ENCODE measurements around the gene METAP1D.

The METAP1D gene

DNA sequence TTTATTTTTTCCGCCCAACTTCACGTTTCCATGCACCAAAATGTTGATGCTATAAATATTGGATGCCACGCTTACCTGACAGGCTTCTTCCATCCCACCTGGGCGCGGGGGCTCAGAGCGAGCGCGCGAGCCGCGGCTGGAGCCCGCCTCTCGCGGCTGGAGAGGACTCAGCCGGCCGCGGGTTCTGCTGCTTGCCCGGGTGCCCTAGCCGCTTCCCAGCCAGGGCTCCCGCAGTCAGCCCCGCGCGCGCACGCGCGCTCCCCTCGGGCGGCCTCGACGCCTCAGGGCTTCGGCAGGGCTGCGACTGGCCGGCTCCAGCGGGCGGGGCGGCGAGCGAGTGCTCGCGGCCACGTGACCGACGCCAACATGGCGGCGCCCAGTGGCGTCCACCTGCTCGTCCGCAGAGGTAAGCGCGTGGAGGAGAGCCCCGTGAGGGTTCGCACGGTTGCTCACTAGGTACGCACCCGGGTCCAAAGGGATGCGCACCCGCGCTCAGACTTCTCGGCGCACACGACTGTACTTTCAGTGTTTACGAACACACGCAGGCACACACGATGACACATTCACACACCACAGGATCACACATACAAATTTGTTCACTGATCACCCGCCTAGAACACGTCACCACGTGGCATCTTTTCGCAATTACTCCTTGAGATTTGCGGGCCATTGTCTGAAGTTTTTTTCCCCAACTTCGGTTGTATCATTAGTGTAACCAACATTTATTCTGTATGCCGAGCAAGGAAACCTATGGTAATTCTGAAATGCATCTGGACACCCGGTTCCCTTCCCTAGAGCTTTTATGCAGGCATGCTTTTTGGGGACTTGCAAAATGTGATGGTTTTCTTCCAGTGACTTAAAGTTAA, at the start of gene METAP1D:
METAP1D (plus strand) TSS at position 350 of the 866 bp plus-strand sequence; CDS start at position 367, 17 bp downstream.
- H3K36me3 ChIP-seq (ENCODE audit: control insufficient read depth, insufficient read depth, low read length): no peaks in the 10 kb centered on the region
- H3K9ac ChIP-seq (ENCODE audit: low read depth, low read length): peak within 1 kb of the TSS; percentile 87

DNA sequence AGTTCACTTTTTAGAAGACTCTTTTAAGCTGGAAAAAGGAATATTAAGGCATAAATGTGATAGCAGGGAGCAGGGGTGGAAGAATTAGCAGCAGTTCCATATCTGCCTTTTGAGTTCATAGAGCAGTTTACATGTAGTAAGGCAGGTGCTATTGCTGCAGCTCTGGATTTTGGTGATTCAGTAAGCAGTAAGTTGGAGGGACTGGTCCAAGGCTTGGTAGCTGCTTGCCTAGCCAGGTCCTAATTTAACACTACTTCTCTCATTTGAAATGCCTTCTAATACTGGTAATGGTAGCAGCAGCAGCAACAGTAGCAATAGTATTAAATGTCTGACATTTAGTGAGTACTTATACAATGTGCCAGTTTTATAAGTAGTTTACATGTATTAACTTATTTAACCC, 47.5 kb upstream of the METAP1D start:
- Histone ChIP-seq H3K9ac (ENCODE audit: low read depth, low read length) (no peak overlapping the region), H3K4me3 (ENCODE audit: low read depth, low read length) (no peak overlapping the region), H3K27me3 (ENCODE audit: control insufficient read depth, insufficient read depth, low read length) (no peaks in the 10 kb centered on the region), H3K4me1 (ENCODE audit: control insufficient read depth, insufficient read depth, low read length) (no peaks in the 10 kb centered on the region), H3K36me3 (ENCODE audit: control insufficient read depth, insufficient read depth, low read length) (peaks cover 2% of the 10 kb centered on the region), H3K9me3 (ENCODE audit: control insufficient read depth, insufficient read depth, low read length) (no peaks in the 10 kb centered on the region)

More for the DNA sequence above, at the start of gene METAP1D:
- peak within 1 kb of the TSS; percentile 89 for H3K4me3 ChIP-seq (ENCODE audit: low read depth, low read length)
- H3K9me3 ChIP-seq (ENCODE audit: control insufficient read depth, insufficient read depth, low read length): no peaks in the 10 kb centered on the region
- H3K4me1 ChIP-seq (ENCODE audit: control insufficient read depth, insufficient read depth, low read length): no peaks in the 10 kb centered on the region
- H3K27me3 ChIP-seq (ENCODE audit: control insufficient read depth, insufficient read depth, low read length): peaks cover 17% of the 10 kb centered on the region

DNA sequence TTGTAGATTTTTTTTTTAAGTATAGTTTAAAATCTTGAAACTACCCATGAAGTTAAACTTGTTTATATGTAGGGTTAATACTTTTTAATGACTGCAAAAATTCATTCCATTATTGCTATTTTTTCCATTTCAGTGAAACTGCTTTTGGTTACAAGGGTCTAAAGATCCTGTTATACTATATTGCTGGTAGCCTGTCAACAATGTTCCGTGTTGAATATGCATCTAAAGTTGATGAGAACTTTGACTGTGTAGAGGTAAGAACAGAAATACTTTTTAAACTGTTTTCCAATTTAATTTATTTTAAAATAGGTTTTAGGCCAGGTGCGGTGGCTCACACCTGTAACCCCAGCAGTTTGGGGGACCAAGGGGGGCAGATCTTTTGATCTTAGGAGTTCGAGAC, 47.0 kb upstream of the METAP1D start:
- Histone ChIP-seq H3K36me3 (ENCODE audit: control insufficient read depth, insufficient read depth, low read length) (peaks cover 2% of the 10 kb centered on the region), H3K9ac (ENCODE audit: low read depth, low read length) (no peak overlapping the region), H3K4me3 (ENCODE audit: low read depth, low read length) (no peak overlapping the region), H3K4me1 (ENCODE audit: control insufficient read depth, insufficient read depth, low read length) (no peaks in the 10 kb centered on the region), H3K27me3 (ENCODE audit: control insufficient read depth, insufficient read depth, low read length) (no peaks in the 10 kb centered on the region), H3K9me3 (ENCODE audit: control insufficient read depth, insufficient read depth, low read length) (no peaks in the 10 kb centered on the region)

- Histone ChIP-seq H3K27me3 (ENCODE audit: control insufficient read depth, insufficient read depth, low read length) (no peaks in the 10 kb centered on the region), H3K9ac (ENCODE audit: low read depth, low read length) (no peak overlapping the region), H3K4me1 (ENCODE audit: control insufficient read depth, insufficient read depth, low read length) (no peaks in the 10 kb centered on the region), H3K36me3 (ENCODE audit: control insufficient read depth, insufficient read depth, low read length) (no peaks in the 10 kb centered on the region), H3K4me3 (ENCODE audit: low read depth, low read length) (no peak overlapping the region), H3K9me3 (ENCODE audit: control insufficient read depth, insufficient read depth, low read length) (no peaks in the 10 kb centered on the region)
Observed at GRCh38 chr2:171956135-171956825, 43.5 kb upstream of the METAP1D start.

GRCh38 chr2:171957061-171957460, 42.7 kb upstream of the METAP1D start:
- Histone ChIP-seq H3K27me3 (ENCODE audit: control insufficient read depth, insufficient read depth, low read length) (no peaks in the 10 kb centered on the region), H3K9ac (ENCODE audit: low read depth, low read length) (no peak overlapping the region), H3K9me3 (ENCODE audit: control insufficient read depth, insufficient read depth, low read length) (no peaks in the 10 kb centered on the region), H3K36me3 (ENCODE audit: control insufficient read depth, insufficient read depth, low read length) (no peaks in the 10 kb centered on the region), H3K4me3 (ENCODE audit: low read depth, low read length) (no peak overlapping the region), H3K4me1 (ENCODE audit: control insufficient read depth, insufficient read depth, low read length) (no peaks in the 10 kb centered on the region)

- Histone ChIP-seq H3K4me3 (ENCODE audit: low read depth, low read length) (no peak overlapping the region), H3K9ac (ENCODE audit: low read depth, low read length) (no peak overlapping the region), H3K36me3 (ENCODE audit: control insufficient read depth, insufficient read depth, low read length) (no peaks in the 10 kb centered on the region), H3K27me3 (ENCODE audit: control insufficient read depth, insufficient read depth, low read length) (no peaks in the 10 kb centered on the region), H3K9me3 (ENCODE audit: control insufficient read depth, insufficient read depth, low read length) (no peaks in the 10 kb centered on the region), H3K4me1 (ENCODE audit: control insufficient read depth, insufficient read depth, low read length) (no peaks in the 10 kb centered on the region)
Observed at GRCh38 chr2:171958475-171958874, 41.3 kb upstream of the METAP1D start.

DNA sequence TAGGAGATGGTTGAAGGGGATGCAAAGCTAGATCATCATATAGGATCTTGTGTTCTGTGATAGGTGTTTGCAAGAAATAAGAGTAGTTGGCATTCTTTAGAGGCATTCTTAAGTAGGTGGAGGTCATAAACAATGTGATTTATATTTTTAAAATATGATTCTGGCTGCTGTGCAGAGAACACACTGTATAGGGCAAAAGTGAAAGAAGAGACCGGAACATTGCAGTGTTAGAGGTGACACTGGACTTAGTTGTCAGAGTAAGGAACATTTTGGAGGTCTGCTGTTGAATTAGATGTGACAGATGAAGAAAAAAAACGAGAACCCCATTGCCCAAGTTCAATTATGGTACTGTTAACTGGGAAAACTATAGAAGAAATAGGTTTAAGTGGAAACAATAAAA, 39.8 kb upstream of the METAP1D start:
- H3K36me3 ChIP-seq (ENCODE audit: control insufficient read depth, insufficient read depth, low read length): no peaks in the 10 kb centered on the region
- H3K4me3 ChIP-seq (ENCODE audit: low read depth, low read length): no peak overlapping the region
- H3K9me3 ChIP-seq (ENCODE audit: control insufficient read depth, insufficient read depth, low read length): no peaks in the 10 kb centered on the region
- no peaks in the 10 kb centered on the region for H3K4me1 ChIP-seq (ENCODE audit: control insufficient read depth, insufficient read depth, low read length)
- no peak overlapping the region for H3K9ac ChIP-seq (ENCODE audit: low read depth, low read length)
- no peaks in the 10 kb centered on the region for H3K27me3 ChIP-seq (ENCODE audit: control insufficient read depth, insufficient read depth, low read length)

- H3K4me3 ChIP-seq (ENCODE audit: low read depth, low read length): no peak overlapping the region
- no peaks in the 10 kb centered on the region for H3K9me3 ChIP-seq (ENCODE audit: control insufficient read depth, insufficient read depth, low read length)
- H3K27me3 ChIP-seq (ENCODE audit: control insufficient read depth, insufficient read depth, low read length): no peaks in the 10 kb centered on the region
Observed at GRCh38 chr2:171960570-171960969, 39.2 kb upstream of the METAP1D start.

DNA sequence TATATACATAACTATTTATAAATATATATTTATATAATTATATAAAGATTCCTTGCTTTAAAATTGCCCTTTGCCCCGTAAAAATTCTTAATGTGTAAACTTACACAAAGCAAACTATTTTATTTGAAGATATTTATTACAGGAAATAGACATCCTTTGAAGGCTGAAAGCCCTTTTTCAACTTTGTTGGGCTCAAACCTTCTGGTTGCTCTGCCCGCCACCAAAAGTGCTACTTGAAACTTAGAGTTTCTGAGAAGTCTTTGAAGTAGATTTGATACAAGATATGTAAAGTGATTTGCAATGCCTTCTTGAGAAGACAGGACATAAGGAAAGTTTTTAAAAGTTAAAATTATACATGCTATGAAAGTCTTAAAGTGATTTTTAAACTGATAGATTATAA, 36.6 kb upstream of the METAP1D start:
- Histone ChIP-seq H3K36me3 (ENCODE audit: control insufficient read depth, insufficient read depth, low read length) (no peaks in the 10 kb centered on the region), H3K9ac (ENCODE audit: low read depth, low read length) (no peak overlapping the region)

More at GRCh38 chr2:171960570-171960969, 39.2 kb upstream of the METAP1D start:
- H3K4me1 ChIP-seq (ENCODE audit: control insufficient read depth, insufficient read depth, low read length): no peaks in the 10 kb centered on the region
- no peaks in the 10 kb centered on the region for H3K36me3 ChIP-seq (ENCODE audit: control insufficient read depth, insufficient read depth, low read length)
- no peak overlapping the region for H3K9ac ChIP-seq (ENCODE audit: low read depth, low read length)

GRCh38 chr2:171964308-171964707, 35.4 kb upstream of the METAP1D start:
- no peak overlapping the region for H3K9ac ChIP-seq (ENCODE audit: low read depth, low read length)
- H3K4me1 ChIP-seq (ENCODE audit: control insufficient read depth, insufficient read depth, low read length): no peaks in the 10 kb centered on the region
- no peak overlapping the region for H3K4me3 ChIP-seq (ENCODE audit: low read depth, low read length)
- no peaks in the 10 kb centered on the region for H3K36me3 ChIP-seq (ENCODE audit: control insufficient read depth, insufficient read depth, low read length)
- no peaks in the 10 kb centered on the region for H3K9me3 ChIP-seq (ENCODE audit: control insufficient read depth, insufficient read depth, low read length)
- no peaks in the 10 kb centered on the region for H3K27me3 ChIP-seq (ENCODE audit: control insufficient read depth, insufficient read depth, low read length)

More for the DNA sequence above, 36.6 kb upstream of the METAP1D start:
- H3K4me3 ChIP-seq (ENCODE audit: low read depth, low read length): no peak overlapping the region
- H3K9me3 ChIP-seq (ENCODE audit: control insufficient read depth, insufficient read depth, low read length): no peaks in the 10 kb centered on the region
- no peaks in the 10 kb centered on the region for H3K27me3 ChIP-seq (ENCODE audit: control insufficient read depth, insufficient read depth, low read length)
- H3K4me1 ChIP-seq (ENCODE audit: control insufficient read depth, insufficient read depth, low read length): no peaks in the 10 kb centered on the region

DNA sequence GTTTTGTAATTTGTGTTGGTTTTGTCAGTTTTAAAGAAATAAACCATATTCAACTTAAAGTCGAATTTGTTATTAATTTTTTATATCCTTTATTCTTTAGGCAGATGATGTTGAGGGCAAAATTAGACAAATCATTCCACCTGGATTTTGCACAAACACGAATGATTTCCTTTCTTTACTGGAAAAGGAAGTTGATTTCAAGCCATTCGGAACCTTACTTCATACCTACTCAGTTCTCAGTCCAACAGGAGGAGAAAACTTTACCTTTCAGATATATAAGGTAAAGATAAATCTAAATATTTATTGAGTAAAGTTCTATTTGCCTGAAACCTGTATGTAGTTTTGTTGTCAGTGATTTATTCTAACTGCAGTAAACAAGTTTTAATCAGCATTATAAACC, 34.5 kb upstream of the METAP1D start:
- Histone ChIP-seq H3K36me3 (ENCODE audit: control insufficient read depth, insufficient read depth, low read length) (no peaks in the 10 kb centered on the region), H3K27me3 (ENCODE audit: control insufficient read depth, insufficient read depth, low read length) (no peaks in the 10 kb centered on the region)

GRCh38 chr2:171965661-171966060, 34.1 kb upstream of the METAP1D start:
- Histone ChIP-seq H3K36me3 (ENCODE audit: control insufficient read depth, insufficient read depth, low read length) (no peaks in the 10 kb centered on the region), H3K9ac (ENCODE audit: low read depth, low read length) (no peak overlapping the region), H3K4me1 (ENCODE audit: control insufficient read depth, insufficient read depth, low read length) (no peaks in the 10 kb centered on the region), H3K4me3 (ENCODE audit: low read depth, low read length) (no peak overlapping the region), H3K27me3 (ENCODE audit: control insufficient read depth, insufficient read depth, low read length) (no peaks in the 10 kb centered on the region), H3K9me3 (ENCODE audit: control insufficient read depth, insufficient read depth, low read length) (no peaks in the 10 kb centered on the region)

More for the DNA sequence above, 34.5 kb upstream of the METAP1D start:
- no peak overlapping the region for H3K4me3 ChIP-seq (ENCODE audit: low read depth, low read length)
- H3K4me1 ChIP-seq (ENCODE audit: control insufficient read depth, insufficient read depth, low read length): no peaks in the 10 kb centered on the region
- no peaks in the 10 kb centered on the region for H3K9me3 ChIP-seq (ENCODE audit: control insufficient read depth, insufficient read depth, low read length)
- H3K9ac ChIP-seq (ENCODE audit: low read depth, low read length): no peak overlapping the region
